SU-DHL-6 (cell line): ENCODE measurements around the gene CPB2.

Source experiments
- H2AFZ ChIP-seq: fragments of 200-600 bp; sonication (generic); 2 replicates; pipeline ENCODE4 v1.6.1; 2014; ENCODE audit warnings: low read depth, mild to moderate bottlenecking, moderate library complexity, mixed read lengths, antibody characterized with exemption, low read length; ENCODE audit not compliant: severe bottlenecking
- H3F3A ChIP-seq: fragments of 200-600 bp; shearing (Covaris generic); 2 replicates; pipeline ENCODE4 v1.6.0; 2016; ENCODE audit warnings: antibody characterized with exemption, mild to moderate bottlenecking; ENCODE audit not compliant: insufficient read depth
- H3K27ac ChIP-seq: fragments of 200-600 bp; sonication (generic); 2 replicates; pipeline ENCODE4 v1.5.1; 2016; ENCODE audit warnings: low read depth, mild to moderate bottlenecking, low read length, moderate library complexity, mixed read lengths
- H3K27me3 ChIP-seq: fragments of 200-600 bp; sonication (generic), shearing (Covaris generic); 2 replicates; pipeline ENCODE4 v1.6.0; 2014; ENCODE audit warnings: mild to moderate bottlenecking, low read length
- H3K36me3 ChIP-seq: fragments of 200-600 bp; sonication (generic); 2 replicates; pipeline ENCODE4 v1.6.1; 2014; ENCODE audit warnings: mild to moderate bottlenecking, low read length, mixed read lengths
- H3K4me2 ChIP-seq: fragments of 300-600, 200-600 bp; shearing (Covaris generic), sonication (generic); 2 replicates; pipeline ENCODE4 v1.6.0; 2014; ENCODE audit warnings: low read length, low read depth, mild to moderate bottlenecking; ENCODE audit not compliant: poor library complexity, severe bottlenecking
- H3K4me3 ChIP-seq: fragments of 200-600 bp; sonication (generic); 2 replicates; pipeline ENCODE4 v1.5.1; 2014; ENCODE audit warnings: antibody characterized with exemption, low read length, mild to moderate bottlenecking, mixed read lengths; ENCODE audit not compliant: insufficient read depth, poor library complexity, severe bottlenecking
- H3K79me2 ChIP-seq: fragments of 200-600 bp; sonication (generic); 2 replicates; pipeline ENCODE4 v1.6.1; 2014; ENCODE audit warnings: mild to moderate bottlenecking, low read length, moderate library complexity; ENCODE audit not compliant: insufficient read depth
- H3K9ac ChIP-seq: fragments of 200-600 bp; sonication (generic); 2 replicates; pipeline ENCODE4 v1.7.0; 2014; ENCODE audit warnings: mild to moderate bottlenecking, low read length
- H3K9me2 ChIP-seq: fragments of 200-600 bp; sonication (generic); replicated peaks from 2 replicates; pipeline ENCODE4 v1.6.1; 2014; ENCODE audit warnings: low read length; ENCODE audit not compliant: insufficient read depth
- H3K9me3 ChIP-seq: fragments of 200-600 bp; sonication (generic); 2 replicates; pipeline ENCODE4 v1.6.1; 2014; ENCODE audit warnings: low read length, mixed read lengths; ENCODE audit not compliant: insufficient read depth
- H4K20me1 ChIP-seq: fragments of 200-600 bp; sonication (generic); 2 replicates; pipeline ENCODE4 v1.6.1; 2014; ENCODE audit warnings: low read depth, mild to moderate bottlenecking, antibody characterized with exemption, low read length, moderate library complexity, mixed read lengths
- EZH2phosphoT487 ChIP-seq: fragments of 200-600 bp; sonication (generic), shearing (Covaris generic); conservative IDR thresholded peaks from 2 replicates; pipeline ENCODE4 v1.6.1; 2018; ENCODE audit warnings: mild to moderate bottlenecking, antibody characterized with exemption, low read length, moderate library complexity, mixed read lengths
- TF ChIP-seq, protein P1 (sequence below): fragments of 200-600 bp; sonication (generic); IDR thresholded peaks from one replicate; pipeline ENCODE4 v1.5.1; 2017; ENCODE audit warnings: antibody characterized with exemption, mild to moderate bottlenecking, low read length, moderate library complexity; ENCODE audit not compliant: insufficient read depth, poor library complexity, severe bottlenecking

CPB2 gene

DNA sequence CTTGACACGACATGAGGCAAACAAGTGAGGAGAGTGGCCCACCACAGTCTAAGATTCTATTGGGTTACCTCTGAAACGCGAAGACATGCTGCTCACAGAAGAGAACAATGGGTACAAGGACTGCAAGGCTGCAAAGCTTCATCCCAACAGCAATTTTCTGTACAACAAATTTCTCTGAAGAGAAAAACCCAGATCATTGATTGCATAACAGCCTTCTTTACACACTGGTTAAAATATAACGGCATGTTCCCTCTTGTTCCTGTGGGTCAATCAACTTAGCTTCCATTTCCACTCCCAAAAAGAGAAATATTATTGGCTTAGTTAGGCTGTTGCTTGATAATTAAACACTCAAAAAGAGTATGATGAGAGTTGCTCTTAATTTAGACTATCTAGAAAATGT is at the start of gene CPB2:
TSS of gene CPB2 (minus strand) at position 166 of the 400 bp plus-strand sequence. CDS start at position 142, 24 bp downstream.
- TF ChIP-seq EZH2phosphoT487, result no peak
- TF ChIP-seq, protein P1, sequence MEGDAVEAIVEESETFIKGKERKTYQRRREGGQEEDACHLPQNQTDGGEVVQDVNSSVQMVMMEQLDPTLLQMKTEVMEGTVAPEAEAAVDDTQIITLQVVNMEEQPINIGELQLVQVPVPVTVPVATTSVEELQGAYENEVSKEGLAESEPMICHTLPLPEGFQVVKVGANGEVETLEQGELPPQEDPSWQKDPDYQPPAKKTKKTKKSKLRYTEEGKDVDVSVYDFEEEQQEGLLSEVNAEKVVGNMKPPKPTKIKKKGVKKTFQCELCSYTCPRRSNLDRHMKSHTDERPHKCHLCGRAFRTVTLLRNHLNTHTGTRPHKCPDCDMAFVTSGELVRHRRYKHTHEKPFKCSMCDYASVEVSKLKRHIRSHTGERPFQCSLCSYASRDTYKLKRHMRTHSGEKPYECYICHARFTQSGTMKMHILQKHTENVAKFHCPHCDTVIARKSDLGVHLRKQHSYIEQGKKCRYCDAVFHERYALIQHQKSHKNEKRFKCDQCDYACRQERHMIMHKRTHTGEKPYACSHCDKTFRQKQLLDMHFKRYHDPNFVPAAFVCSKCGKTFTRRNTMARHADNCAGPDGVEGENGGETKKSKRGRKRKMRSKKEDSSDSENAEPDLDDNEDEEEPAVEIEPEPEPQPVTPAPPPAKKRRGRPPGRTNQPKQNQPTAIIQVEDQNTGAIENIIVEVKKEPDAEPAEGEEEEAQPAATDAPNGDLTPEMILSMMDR, result no peak
- Histone ChIP-seq H3K79me2 (no peaks in the 10 kb centered on the region), H3K36me3 (no peaks in the 10 kb centered on the region), H3F3A (no peaks in the 10 kb centered on the region), H3K9me2 (no peaks in the 10 kb centered on the region), H3K9ac (no peak within 1 kb of the TSS), H3K4me2 (no peak within 1 kb of the TSS), H3K9me3 (no peaks in the 10 kb centered on the region), H3K27me3 (no peaks in the 10 kb centered on the region), H4K20me1 (no peaks in the 10 kb centered on the region), H3K27ac (no peak within 1 kb of the TSS), H2AFZ (no peak within 1 kb of the TSS), H3K4me3 (no peak within 1 kb of the TSS)

GRCh38 chr13:46154136-46154801 is 49.4 kb upstream of the CPB2 start:
- Histone ChIP-seq H2AFZ (no peak overlapping the region), H3K9ac (no peak overlapping the region), H3K36me3 (peaks cover 89% of the 10 kb centered on the region), H3K9me2 (no peaks in the 10 kb centered on the region), H3K9me3 (no peaks in the 10 kb centered on the region), H3K4me2 (no peak overlapping the region), H3F3A (peaks cover 50% of the 10 kb centered on the region), H3K27me3 (no peaks in the 10 kb centered on the region), H3K79me2 (peaks cover 65% of the 10 kb centered on the region), H4K20me1 (peaks cover 51% of the 10 kb centered on the region), H3K27ac (no peak overlapping the region), H3K4me3 (no peak overlapping the region)
- no peak for TF ChIP-seq EZH2phosphoT487
- TF ChIP-seq, protein P1, result no peak

DNA sequence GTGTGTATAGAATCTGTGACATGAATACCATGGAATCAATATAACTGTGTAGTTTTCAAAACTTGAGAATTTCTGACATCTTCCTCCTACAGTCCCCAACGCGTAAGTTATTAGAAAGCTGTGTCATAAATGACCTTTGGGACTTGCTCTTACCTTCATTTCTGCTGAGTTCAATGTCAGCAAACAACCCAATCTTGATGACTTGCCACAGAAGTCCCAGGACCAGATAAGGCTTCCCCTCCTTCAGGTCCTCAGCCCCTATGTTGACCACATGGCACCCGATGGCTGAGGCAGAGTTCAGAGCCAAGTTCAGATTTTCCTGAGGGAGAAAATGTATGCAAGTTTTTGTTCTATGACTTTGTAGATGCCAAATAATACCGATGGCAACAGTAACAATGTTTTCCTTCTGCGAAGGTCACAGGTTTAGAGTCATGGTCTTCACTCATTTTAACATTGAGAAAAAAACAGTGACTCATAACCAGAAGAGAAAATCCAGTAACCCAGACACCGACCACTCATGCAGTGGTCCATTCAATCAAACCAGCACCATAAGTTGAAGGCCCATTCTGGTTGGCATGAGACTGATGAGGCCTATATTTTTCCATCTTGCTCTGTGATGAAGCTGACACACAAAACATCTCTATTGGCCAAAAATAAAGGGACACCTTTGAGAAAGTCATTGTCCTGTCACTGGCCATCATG is 47.9 kb upstream of the CPB2 start:
- Histone ChIP-seq H3K9ac (no peak overlapping the region), H3K9me3 (no peaks in the 10 kb centered on the region), H3K27me3 (no peaks in the 10 kb centered on the region), H4K20me1 (peaks cover 43% of the 10 kb centered on the region), H3K36me3 (peaks cover 89% of the 10 kb centered on the region), H3F3A (peaks cover 53% of the 10 kb centered on the region), H3K27ac (no peak overlapping the region), H3K9me2 (no peaks in the 10 kb centered on the region), H3K79me2 (peaks cover 57% of the 10 kb centered on the region; the same call in 1 of the 2 replicates), H3K4me3 (no peak overlapping the region), H2AFZ (no peak overlapping the region), H3K4me2 (no peak overlapping the region)
- TF ChIP-seq, protein P1, result no peak
- TF ChIP-seq EZH2phosphoT487, result no peak
